Body of pancreas (tissue), 4 donors: Measurements from ENCODE around the gene SYPL2. TPM values are rescaled to one million over a fixed set of nuclear protein-coding genes. Genes with fewer than 3 reads are reported as not detected.
"Not testable (repeated sequence)": the region's sequence is repeated elsewhere in the genome, so short reads cannot be mapped to it uniquely, and the experiment has no call there.

Source experiments
- ATAC-seq: fragments of 150-250 bp; one replicate; pipeline ENCODE4 v1.9.1; 2016
- DNase-seq, 4 donors: peaks; one replicate each; pipeline ENCODE4 v3.0.0-alpha.2; 2019
- H3K27ac ChIP-seq, 4 donors: fragments of 200-600 bp; sonication (generic); 1 replicate in 3 of 4; 2 replicates in 1 of 4; pipeline versions ENCODE4 v1.5.1 to v1.6.1; 2016 to 2019; ENCODE audit warnings: mild to moderate bottlenecking in 1 of 4, mixed read lengths in 1 of 4, moderate library complexity in 1 of 4
- H3K27me3 ChIP-seq, 2 donors: fragments of 200-600 bp; sonication (generic); one replicate each; pipeline ENCODE4 v1.6.0; 2016; ENCODE audit warnings: mild to moderate bottlenecking in 1 of 2
- H3K36me3 ChIP-seq, 2 donors: fragments of 200-600 bp; sonication (generic); replicated peaks in 1 of 2; 2 replicates each; pipeline ENCODE4 v1.5.1; 2016; ENCODE audit warnings: low read depth in 2 of 2; ENCODE audit not compliant: insufficient read depth in 1 of 2
- H3K4me1 ChIP-seq: fragments of 200-600 bp; sonication (generic); one replicate; pipeline ENCODE4 v1.6.0; 2016
- H3K4me3 ChIP-seq, 2 donors: fragments of 200-600 bp; sonication (generic); 1 replicate in 1 of 2; 2 replicates in 1 of 2; pipeline ENCODE4 v1.5.1; 2016 to 2019
- H3K9me3 ChIP-seq, 3 donors: fragments of 200-600 bp; sonication (generic); 1 replicate in 2 of 3; 2 replicates in 1 of 3; pipeline ENCODE4 v1.5.1; 2016
- CTCF ChIP-seq, 7 experiments: fragments of 450-650 bp in 4 of 7; fragments of 200-600 bp in 3 of 7; sonication (generic) in 3 of 7; IDR thresholded peaks; one replicate each; pipeline ENCODE4 v1.5.1; 2016 to 2019; ENCODE audit warnings: antibody characterized with exemption in 7 of 7
- POLR2A ChIP-seq, 3 donors: fragments of 450-650 bp; IDR thresholded peaks; one replicate each; pipeline ENCODE4 v1.6.1; 2016; ENCODE audit warnings: antibody characterized with exemption in 3 of 3, mild to moderate bottlenecking in 2 of 3
- WGBS, 2 donors: methylation state at CpG; one replicate each; pipeline ENCODE4 v1.1.5; 2017; 5-methylcytosine and 5-hydroxymethylcytosine counted together
- intact Hi-C: fragments of 100-400 bp; cut with DNase I; formaldehyde crosslinking; loops from one replicate; pipeline ENCODE4 v1.15.1; 2023
- total RNA-seq, 2 donors: library from RNA; depleted of rRNA; stranded (reverse); fragments of >200 nt; gene quantifications; one replicate each; pipeline ENCODE4 v1.1.0, GENCODE V29; 2016

The SYPL2 gene
- total RNA-seq, 2 donors from 2014 or later = 1.8 to 2.3 TPM

DNA sequence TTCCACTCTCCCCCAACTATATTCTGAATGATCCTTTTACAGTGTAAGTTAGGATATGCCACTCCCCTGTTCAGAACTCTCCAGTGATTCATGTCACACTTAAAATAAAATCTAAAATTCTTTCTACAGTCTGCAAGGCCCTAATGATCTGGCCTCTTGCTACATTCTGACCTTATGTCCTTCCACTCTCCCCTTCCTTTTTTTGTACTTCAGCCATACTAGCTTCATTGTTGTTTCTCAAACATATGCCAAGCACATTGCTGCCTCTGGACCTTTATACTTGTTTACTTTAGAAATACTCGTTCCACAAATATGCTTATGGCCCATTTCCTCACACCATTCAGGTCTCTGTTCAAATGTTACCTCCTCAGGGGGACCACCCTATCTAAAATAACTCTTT lies 25.3 kb upstream of the SYPL2 start:
- no peaks in the 10 kb centered on the region for H3K4me1 ChIP-seq
- no peaks in the 10 kb centered on the region for H3K36me3 ChIP-seq
- intact Hi-C loops = no loop called here
- no peak for ATAC-seq
- H3K9me3 ChIP-seq = no peaks in the 10 kb centered on the region
- 4 to 23% methylated on average over 1 of the region's 1 CpG for WGBS, 2 donors
- no peak overlapping the region for H3K27ac ChIP-seq
- H3K4me3 ChIP-seq = no peak overlapping the region
- TF ChIP-seq CTCF (IDR thresholded peaks at IDR 0.05) = no peak
- no peak for TF ChIP-seq POLR2A (IDR thresholded peaks at IDR 0.05)
- H3K27me3 ChIP-seq = peaks cover 0 to 3% of the 10 kb centered on the region in 2 donors
- no peak for DNase-seq

- Histone ChIP-seq H3K4me1 (no peaks in the 10 kb centered on the region), H3K27ac (no peak overlapping the region), H3K4me3 (no peak overlapping the region), H3K36me3 (no peaks in the 10 kb centered on the region), H3K27me3 (peaks cover 0 to 3% of the 10 kb centered on the region in 2 donors), H3K9me3 (no peaks in the 10 kb centered on the region)
- ATAC-seq (no peak), DNase-seq (no peak)
- intact Hi-C loops = no loop called here
- WGBS, 2 donors = 61 to 73% methylated on average over 2 of the region's 2 CpGs
- no peak for TF ChIP-seq CTCF (IDR thresholded peaks at IDR 0.05)
- no peak for TF ChIP-seq POLR2A (IDR thresholded peaks at IDR 0.05)
These were observed 22.9 kb upstream of the SYPL2 start for GRCh38 chr1:109443476-109443875.

DNA sequence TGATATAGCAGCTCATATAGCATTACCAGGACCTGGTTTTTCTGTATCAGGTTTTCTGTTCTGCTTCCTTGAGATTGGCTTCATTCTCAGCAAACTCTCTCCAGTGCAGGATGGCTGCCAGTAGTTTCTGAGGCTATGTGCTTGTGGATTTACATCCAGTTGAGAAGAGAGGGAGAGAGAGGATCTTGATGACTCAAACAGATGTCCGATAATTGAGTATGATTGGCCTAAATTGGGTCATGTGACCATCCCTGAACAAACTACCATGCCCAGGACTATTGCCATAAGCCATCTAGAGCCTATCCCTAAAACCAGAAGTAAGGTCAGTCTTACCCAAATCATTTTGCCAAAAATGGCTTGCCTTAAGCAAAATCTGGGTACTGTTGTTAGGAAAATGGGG lies 22.0 kb upstream of the SYPL2 start:
- Histone ChIP-seq H3K9me3 (no peaks in the 10 kb centered on the region), H3K4me3 (no peak overlapping the region), H3K27ac (no peak overlapping the region), H3K4me1 (no peaks in the 10 kb centered on the region), H3K27me3 (peaks cover 0 to 3% of the 10 kb centered on the region in 2 donors), H3K36me3 (no peaks in the 10 kb centered on the region)
- DNase-seq = no peak
- 74 to 89% methylated on average over 1 of the region's 1 CpG for WGBS, 2 donors
- no peak for ATAC-seq
- intact Hi-C loops = no loop called here
- TF ChIP-seq CTCF (IDR thresholded peaks at IDR 0.05) (no peak), POLR2A (IDR thresholded peaks at IDR 0.05) (no peak)

GRCh38 chr1:109445949-109446695 lies 20.2 kb upstream of the SYPL2 start:
- DNase-seq, H3K9me3 ChIP-seq, H3K27me3 ChIP-seq, H3K27ac ChIP-seq, H3K36me3 ChIP-seq, H3K4me1 ChIP-seq, intact Hi-C loops, ATAC-seq, H3K4me3 ChIP-seq: not testable (repeated sequence)
- WGBS, 2 donors = 53 to 54% methylated on average over 11 of the region's 11 CpGs

DNA sequence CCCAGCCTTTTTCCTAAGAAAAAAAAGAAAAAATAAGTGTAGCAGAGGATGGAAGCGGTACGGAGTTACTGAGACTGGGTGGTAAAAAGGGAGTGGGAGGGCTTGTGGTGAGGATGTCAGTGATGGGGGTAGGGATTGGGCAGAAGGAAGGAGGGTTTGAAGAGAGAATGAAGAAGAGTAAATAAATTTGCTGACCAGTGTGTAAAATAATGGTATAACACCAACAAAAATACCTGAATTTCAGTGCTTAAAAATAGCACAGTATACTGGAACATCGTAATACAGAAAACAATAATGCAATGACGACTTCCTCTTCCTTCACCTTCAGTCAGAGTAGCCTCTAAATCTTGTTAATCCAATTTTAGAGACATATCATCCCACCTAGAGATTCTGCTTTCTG lies 18.8 kb upstream of the SYPL2 start:
- no peak for DNase-seq
- WGBS, 2 donors = 63 to 71% methylated on average over 4 of the region's 4 CpGs
- Histone ChIP-seq H3K27ac (no peak overlapping the region), H3K4me3 (no peak overlapping the region), H3K27me3 (no peaks in the 10 kb centered on the region), H3K9me3 (no peaks in the 10 kb centered on the region), H3K4me1 (no peaks in the 10 kb centered on the region), H3K36me3 (no peaks in the 10 kb centered on the region)
- TF ChIP-seq POLR2A (IDR thresholded peaks at IDR 0.05) = no peak
- TF ChIP-seq CTCF (IDR thresholded peaks at IDR 0.05) = no peak
- no peak for ATAC-seq
- intact Hi-C loops = no loop called here
